ENCODE measurements around the gene BACH2. TPM values are rescaled to one million over a fixed set of nuclear protein-coding genes. Genes with fewer than 3 reads are reported as not detected.

BACH2 gene
- polyA plus RNA-seq, 1 of the 3 experiments (the other 2 are of a cell fraction): 0.46 TPM

GRCh38 chr6:89948876-89949275 lies 347.8 kb downstream of the BACH2 start:
- no peak overlapping the region for H3K9ac ChIP-seq
- no peak overlapping the region for H2AFZ ChIP-seq (ENCODE audit: low read depth)
- TF ChIP-seq CTCF (IDR thresholded peaks at IDR 0.05) (no peak), MEF2A (IDR thresholded peaks at IDR 0.05; ENCODE audit: borderline replicate concordance, low read depth) (no peak), SIN3A (IDR thresholded peaks at IDR 0.05; ENCODE audit: borderline replicate concordance, low read depth, low read length) (no peak), NRF1 (IDR thresholded peaks at IDR 0.05; ENCODE audit: low read depth, low read length) (no peak), USF1 (IDR thresholded peaks at IDR 0.05; ENCODE audit: borderline replicate concordance, low read depth) (no peak), RXRA (IDR thresholded peaks at IDR 0.05; ENCODE audit: borderline replicate concordance, low read depth) (no peak), YY1 (IDR thresholded peaks at IDR 0.05; ENCODE audit: low read depth) (no peak), REST (IDR thresholded peaks at IDR 0.05; ENCODE audit: low read depth, low read length) (no peak), NFIC (IDR thresholded peaks at IDR 0.05; ENCODE audit: borderline replicate concordance) (no peak), TCF12 (IDR thresholded peaks at IDR 0.05) (no peak), GABPA (IDR thresholded peaks at IDR 0.05; ENCODE audit: low read depth) (no peak), RFX5 (IDR thresholded peaks at IDR 0.05; ENCODE audit: low read length) (no peak), JUND (IDR thresholded peaks at IDR 0.05) (no peak), GATA2 (CRISPR knock-in tag; IDR thresholded peaks at IDR 0.05) (no peak), USF2 (IDR thresholded peaks at IDR 0.05; ENCODE audit: borderline replicate concordance, low read depth, low read length) (no peak)
- no peaks in the 10 kb centered on the region for H3K9me3 ChIP-seq
- ChIA-PET POLR2A (no interaction called here), CTCF (interaction anchor here (0.6 to 2.6 kb wide), 7 partner anchors 8 to 530 kb away, joined by 3 to 16 read pairs (median 5); no protein-coding TSS in a partner anchor)
- H3K79me2 ChIP-seq (ENCODE audit: insufficient read depth): no peaks in the 10 kb centered on the region
- no peaks in the 10 kb centered on the region for H3K36me3 ChIP-seq (replicated peaks in 1 of 2; ENCODE audit: control insufficient read depth in 1 of 2, insufficient read depth in 2 of 2, low read length in 1 of 2)
- no peak overlapping the region for H3K4me2 ChIP-seq
- no peak overlapping the region for H3K4me3 ChIP-seq (ENCODE audit: low read depth in 2 of 2, low read length in 1 of 2)
- peaks cover 0 to 27% of the 10 kb centered on the region in 2 experiments; a peak in 2 of 4 replicates for H3K4me1 ChIP-seq (ENCODE audit: control insufficient read depth in 1 of 2, insufficient read depth in 2 of 2, low read depth in 1 of 2, low read length in 1 of 2)
- no peak overlapping the region; a peak in 1 of 4 replicates for H3K27ac ChIP-seq (ENCODE audit: low read depth in 2 of 2, low read length in 1 of 2)
- no peak for DNase-seq
- 87% methylated on average over 5 of the region's 5 CpGs for WGBS (ENCODE audit: low lambda C conversion rate)
- no peaks in the 10 kb centered on the region for H4K20me1 ChIP-seq (ENCODE audit: insufficient read depth)
- no peaks in the 10 kb centered on the region for H3F3A ChIP-seq (replicated peaks; ENCODE audit: insufficient read depth)
- H3K9me2 ChIP-seq: no peaks in the 10 kb centered on the region
- H3K27me3 ChIP-seq (ENCODE audit: insufficient read depth): no peaks in the 10 kb centered on the region

All from SK-N-SH (cell line).